ENCODE data around the gene MTCH1.

DNA sequence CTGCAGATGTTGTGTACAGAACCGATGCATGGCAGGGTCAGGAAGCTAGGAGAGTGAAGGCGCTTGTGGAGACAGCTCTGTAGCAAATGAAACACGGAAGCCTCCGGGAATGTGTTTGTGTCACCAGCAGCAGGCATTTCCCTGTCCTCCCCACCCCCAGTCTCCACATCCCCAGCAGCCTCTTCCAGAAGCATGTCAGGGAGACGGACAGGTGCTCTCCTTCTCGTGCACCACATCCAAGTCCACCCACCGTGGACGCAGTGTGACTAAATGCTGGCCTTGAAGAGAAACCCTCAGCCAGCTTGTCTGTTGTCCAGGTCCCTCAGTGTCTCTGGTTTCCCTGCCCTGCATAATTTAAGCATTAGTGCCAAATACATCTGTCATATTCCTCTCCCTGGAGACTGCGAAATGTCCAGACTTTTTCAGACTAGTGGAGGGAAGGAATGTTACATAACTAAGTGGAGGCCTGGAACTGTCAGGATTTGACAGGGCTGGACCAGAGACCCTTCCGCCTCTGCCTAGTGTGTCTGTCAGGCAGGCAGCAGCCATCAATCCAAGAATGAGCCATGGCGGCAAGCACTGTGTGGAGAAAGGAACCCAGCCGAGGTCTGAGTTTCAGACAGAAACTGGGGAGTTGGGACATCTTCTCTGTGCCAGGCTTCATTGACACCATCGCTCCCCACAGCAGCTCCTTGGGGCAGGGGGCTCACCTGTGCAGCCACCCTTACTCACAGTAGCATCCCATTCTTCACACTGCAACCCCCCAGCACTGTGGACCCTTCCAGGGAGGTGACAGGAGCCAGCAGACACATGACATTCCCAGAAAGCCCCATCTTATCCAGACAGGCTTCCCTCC is 58.1 kb downstream of the MTCH1 start:
- TF ChIP-seq, protein P1, sequence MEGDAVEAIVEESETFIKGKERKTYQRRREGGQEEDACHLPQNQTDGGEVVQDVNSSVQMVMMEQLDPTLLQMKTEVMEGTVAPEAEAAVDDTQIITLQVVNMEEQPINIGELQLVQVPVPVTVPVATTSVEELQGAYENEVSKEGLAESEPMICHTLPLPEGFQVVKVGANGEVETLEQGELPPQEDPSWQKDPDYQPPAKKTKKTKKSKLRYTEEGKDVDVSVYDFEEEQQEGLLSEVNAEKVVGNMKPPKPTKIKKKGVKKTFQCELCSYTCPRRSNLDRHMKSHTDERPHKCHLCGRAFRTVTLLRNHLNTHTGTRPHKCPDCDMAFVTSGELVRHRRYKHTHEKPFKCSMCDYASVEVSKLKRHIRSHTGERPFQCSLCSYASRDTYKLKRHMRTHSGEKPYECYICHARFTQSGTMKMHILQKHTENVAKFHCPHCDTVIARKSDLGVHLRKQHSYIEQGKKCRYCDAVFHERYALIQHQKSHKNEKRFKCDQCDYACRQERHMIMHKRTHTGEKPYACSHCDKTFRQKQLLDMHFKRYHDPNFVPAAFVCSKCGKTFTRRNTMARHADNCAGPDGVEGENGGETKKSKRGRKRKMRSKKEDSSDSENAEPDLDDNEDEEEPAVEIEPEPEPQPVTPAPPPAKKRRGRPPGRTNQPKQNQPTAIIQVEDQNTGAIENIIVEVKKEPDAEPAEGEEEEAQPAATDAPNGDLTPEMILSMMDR (IDR thresholded peaks at IDR 0.05) = no peak
- TF ChIP-seq POLR2A (IDR thresholded peaks at IDR 0.05) = no peak
- TF ChIP-seq POLR2AphosphoS5 (IDR thresholded peaks at IDR 0.05) = no peak
